K562 (cell line): ENCODE results near the gene TMCO4. TPM values are rescaled to one million over a fixed set of nuclear protein-coding genes. Genes with fewer than 3 reads are reported as not detected.

Experiments
- ATAC-seq: fragments of 200-7000 bp; cut with Tn5 transposase; 3 replicates; pipeline ENCODE4 v1.9.1; 2020; ENCODE audit warnings: moderate library complexity
- BruUV-seq: library from RNA; stranded (reverse); fragments of 400-500 nt; replicated peaks from 2 replicates; lab custom pipeline; 2021; lab: Mats Ljungman, UMichigan
- CTCF ChIA-PET: fragments of 300-600 bp; formaldehyde crosslinking; extraction: SDS; loops from one replicate; lab custom pipeline; 2021; ENCODE audit warnings: low intra/inter-chr PET ratio; lab: Yijun Ruan, JAX
- POLR2A ChIA-PET: fragments of 300-600, 350-650 bp; sonication (Branson Sonifier 250); formaldehyde crosslinking; extraction: SDS; loops from one replicate; lab custom pipeline; 2021; ENCODE audit warnings: antibody characterized with exemption, inconsistent platforms; lab: Yijun Ruan, JAX
- DNase-seq, 4 experiments: peaks; one replicate each; pipeline versions ENCODE4 v3.0.0 to v3.0.0-alpha.2; 2011 to 2018; ENCODE audit warnings: low spot score in 3 of 4, mixed read lengths in 3 of 4; ENCODE audit errors: extremely low read depth in 1 of 4
- FAIRE-seq: peaks from 2 replicates; lab custom pipeline; 2011; peaks lifted over from hg19 to GRCh38; lab: Jason Lieb, UNC
- H2AFZ ChIP-seq: 2 replicates; pipeline ENCODE4 v1.6.0; 2011; ENCODE audit warnings: low read depth, low read length, control low read depth, inconsistent platforms
- H3K27ac ChIP-seq: fragments of 200-600 bp; 3 replicates; pipeline ENCODE4 v1.8.0; 2011; ENCODE audit warnings: low read depth, mild to moderate bottlenecking, control low read depth, inconsistent platforms, low read length, moderate library complexity, mixed read lengths; ENCODE audit errors: extremely low read depth
- H3K27me3 ChIP-seq, 2 experiments: fragments of 300-600 bp in 1 of 2; 2 replicates in 1 of 2; 3 replicates in 1 of 2; pipeline versions ENCODE4 v1.6.0 to v1.8.0; 2011; ENCODE audit warnings: inconsistent platforms in 2 of 2, low read length in 2 of 2, mild to moderate bottlenecking in 1 of 2, mixed read lengths in 1 of 2, moderate library complexity in 1 of 2; ENCODE audit not compliant: control insufficient read depth in 2 of 2, insufficient read depth in 2 of 2
- H3K36me3 ChIP-seq: fragments of 300-600 bp; 3 replicates; pipeline ENCODE4 v1.8.0; 2011; ENCODE audit warnings: mild to moderate bottlenecking, low read length, inconsistent platforms; ENCODE audit not compliant: control insufficient read depth, insufficient read depth
- H3K4me1 ChIP-seq, 2 experiments: fragments of 200-600 bp in 1 of 2; replicated peaks in 1 of 2; 2 replicates in 1 of 2; 3 replicates in 1 of 2; pipeline versions ENCODE4 v1.5.1 to v1.8.0; 2011; ENCODE audit warnings: inconsistent platforms in 2 of 2, low read length in 2 of 2, mild to moderate bottlenecking in 1 of 2, mixed read lengths in 1 of 2, moderate library complexity in 1 of 2; ENCODE audit not compliant: control insufficient read depth in 2 of 2, insufficient read depth in 2 of 2
- H3K4me2 ChIP-seq: 2 replicates; pipeline ENCODE4 v1.6.1; 2011; ENCODE audit warnings: low read length, control low read depth, inconsistent platforms, mixed read lengths; ENCODE audit not compliant: insufficient read depth
- H3K4me3 ChIP-seq: fragments of 200-600 bp; sonication (generic), shearing (Covaris generic); 2 replicates; pipeline ENCODE4 v1.5.1; 2016; ENCODE audit warnings: control low read depth, inconsistent platforms
- H3K79me2 ChIP-seq: fragments of 200-600 bp; 3 replicates; pipeline ENCODE4 v1.8.0; 2011; ENCODE audit warnings: low read length, inconsistent platforms; ENCODE audit not compliant: control insufficient read depth, insufficient read depth
- H3K9ac ChIP-seq, 2 experiments: 2 replicates each; pipeline versions ENCODE4 v1.6.0 to v1.6.1; 2011; ENCODE audit warnings: low read depth in 2 of 2, low read length in 2 of 2, control low read depth in 1 of 2, inconsistent platforms in 1 of 2, mild to moderate bottlenecking in 1 of 2, mixed read lengths in 1 of 2; ENCODE audit not compliant: insufficient read depth in 1 of 2
- H3K9me1 ChIP-seq: one replicate; pipeline ENCODE4 v1.6.0; 2011; ENCODE audit warnings: inconsistent platforms, mild to moderate bottlenecking, low read length, moderate library complexity; ENCODE audit not compliant: control insufficient read depth, insufficient read depth
- H3K9me3 ChIP-seq: replicated peaks from 2 replicates; pipeline ENCODE4 v1.5.1; 2011; ENCODE audit warnings: low read depth, low read length, inconsistent platforms; ENCODE audit not compliant: control insufficient read depth, insufficient read depth
- H4K20me1 ChIP-seq: replicated peaks from 2 replicates; pipeline ENCODE4 v1.6.1; 2011; ENCODE audit warnings: low read length, inconsistent platforms, mixed read lengths; ENCODE audit not compliant: control insufficient read depth, insufficient read depth
- KLF10 ChIP-seq: fragments of 250-450 bp; sonication (Bioruptor Pico); IDR thresholded peaks from 2 replicates; pipeline ENCODE4 v1.6.1; 2021; ENCODE audit warnings: matching md5 sums
- MTF1 ChIP-seq: fragments of 250-450 bp; sonication (Bioruptor Pico); IDR thresholded peaks from 2 replicates; pipeline ENCODE4 v1.9.0; 2021; ENCODE audit warnings: moderate library complexity, mild to moderate bottlenecking, inconsistent platforms, borderline replicate concordance
- NFIC ChIP-seq: fragments of 450-650 bp; IDR thresholded peaks from 2 replicates; pipeline ENCODE4 v1.6.1; 2017; ENCODE audit warnings: mild to moderate bottlenecking, inconsistent platforms
- RCOR1 ChIP-seq, 2 experiments: IDR thresholded peaks; 2 replicates each; pipeline ENCODE4 v1.6.1; 2012; ENCODE audit warnings: low read depth in 2 of 2, low read length in 2 of 2, borderline replicate concordance in 1 of 2, improper control_type of control experiment in 1 of 2
- XRCC4 ChIP-seq: IDR thresholded peaks from one replicate; pipeline ENCODE4 v1.6.1; 2011; ENCODE audit not compliant: insufficient read depth, insufficient read length; ENCODE audit errors: extremely low read depth
- ZKSCAN3 ChIP-seq: fragments of 250-450 bp; sonication (Bioruptor Pico); IDR thresholded peaks from 2 replicates; pipeline ENCODE4 v1.4.0; 2020
- WGBS: fragments of 100-300 bp; shearing (Covaris generic); methylation state at CpG from one replicate; pipeline ENCODE4 v1.1.6; 2016; ENCODE audit warnings: low coverage, mixed read lengths; ENCODE audit not compliant: insufficient coverage; ENCODE audit errors: missing lambda C conversion rate; 5-methylcytosine and 5-hydroxymethylcytosine counted together
- in situ Hi-C: fragments of 300-500 bp; cut with MboI; formaldehyde crosslinking; loops from 4 replicates; pipeline ENCODE4 v1.15.0; 2018; ENCODE audit warnings: inconsistent platforms, mixed read lengths
- intact Hi-C: fragments of 100-400 bp; cut with micrococcal nuclease; formaldehyde crosslinking; loops from 2 replicates; pipeline ENCODE4 v1.14.2; 2022
- polyA plus RNA-seq, 8 experiments: library from polyadenylated mRNA; depleted of rRNA in 4 of 8; stranded (reverse) in 5 of 8; unstranded in 3 of 8; fragments of >200 nt; fragmentation: Nextera tagmentation in 2 of 8; fragmentation: Illumina TruSeq in 1 of 8; extraction: Ambion mirVana in 2 of 8; extraction: Trizol in 1 of 8; gene quantifications; 2 replicates each; pipeline versions ENCODE4 v1.2.1 to v1.2.3, GENCODE V29; 2011 to 2014; ENCODE audit warnings: inconsistent platforms in 1 of 8, missing spikeins in 1 of 8
- total RNA-seq, 7 experiments: library from RNA; depleted of rRNA in 6 of 7; stranded (reverse); fragments of >200 nt in 6 of 7; fragmentation: Illumina TruSeq in 2 of 7; extraction: Trizol in 2 of 7; gene quantifications; 2 replicates each; pipeline versions ENCODE4 v1.2.1 to v1.2.3, GENCODE V29; 2011 to 2021; ENCODE audit warnings: low replicate concordance in 1 of 7
- TF ChIP-seq, protein P1 (sequence below), 2 experiments: fragments of 150-350 bp in 1 of 2; IDR thresholded peaks; 2 replicates each; pipeline ENCODE4 v1.6.1; 2012 to 2016; ENCODE audit warnings: low read depth in 2 of 2, low read length in 2 of 2, mild to moderate bottlenecking in 1 of 2, moderate library complexity in 1 of 2
- TF ChIP-seq, protein P2 (sequence below): fragments of 450-650 bp; IDR thresholded peaks from 2 replicates; pipeline ENCODE4 v1.6.1; 2016; ENCODE audit warnings: mild to moderate bottlenecking
- TF ChIP-seq, protein P3 (sequence below), 2 experiments: fragments of 450-650 bp in 1 of 2; IDR thresholded peaks; 2 replicates each; pipeline ENCODE4 v1.6.1; 2011 to 2017; ENCODE audit warnings: low read depth in 2 of 2, antibody characterized with exemption in 1 of 2, borderline replicate concordance in 1 of 2, low read length in 1 of 2, mild to moderate bottlenecking in 1 of 2, mixed read lengths in 1 of 2; ENCODE audit not compliant: control insufficient read depth in 1 of 2

The TMCO4 gene
- total and polyA plus RNA-seq, 9 of the 15 experiments (the other 6 are each of a cell fraction or from before 2014, with no cell fraction given) = 0.06 to 2.1 (median 1.2) TPM

DNA sequence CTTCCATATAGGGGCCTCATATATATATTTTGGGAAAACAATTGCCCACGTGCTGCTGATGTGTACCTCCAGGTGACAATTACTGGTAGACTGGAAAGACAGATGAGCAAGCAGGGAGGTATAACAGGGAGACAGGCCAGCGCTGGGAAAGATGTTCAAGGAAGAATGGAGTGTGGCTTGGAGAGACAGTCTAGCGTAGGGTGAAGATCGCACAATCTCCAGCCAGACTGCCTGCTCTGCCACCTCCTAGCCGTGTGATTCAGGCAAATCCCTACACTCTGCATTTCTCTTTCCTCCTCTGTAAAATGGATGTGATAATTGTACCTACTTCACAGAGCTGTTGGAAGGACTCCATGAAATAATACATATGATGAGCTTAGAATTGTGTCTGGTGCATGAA, 66.1 kb downstream of the TMCO4 start (continued):
- TF ChIP-seq, protein P1, sequence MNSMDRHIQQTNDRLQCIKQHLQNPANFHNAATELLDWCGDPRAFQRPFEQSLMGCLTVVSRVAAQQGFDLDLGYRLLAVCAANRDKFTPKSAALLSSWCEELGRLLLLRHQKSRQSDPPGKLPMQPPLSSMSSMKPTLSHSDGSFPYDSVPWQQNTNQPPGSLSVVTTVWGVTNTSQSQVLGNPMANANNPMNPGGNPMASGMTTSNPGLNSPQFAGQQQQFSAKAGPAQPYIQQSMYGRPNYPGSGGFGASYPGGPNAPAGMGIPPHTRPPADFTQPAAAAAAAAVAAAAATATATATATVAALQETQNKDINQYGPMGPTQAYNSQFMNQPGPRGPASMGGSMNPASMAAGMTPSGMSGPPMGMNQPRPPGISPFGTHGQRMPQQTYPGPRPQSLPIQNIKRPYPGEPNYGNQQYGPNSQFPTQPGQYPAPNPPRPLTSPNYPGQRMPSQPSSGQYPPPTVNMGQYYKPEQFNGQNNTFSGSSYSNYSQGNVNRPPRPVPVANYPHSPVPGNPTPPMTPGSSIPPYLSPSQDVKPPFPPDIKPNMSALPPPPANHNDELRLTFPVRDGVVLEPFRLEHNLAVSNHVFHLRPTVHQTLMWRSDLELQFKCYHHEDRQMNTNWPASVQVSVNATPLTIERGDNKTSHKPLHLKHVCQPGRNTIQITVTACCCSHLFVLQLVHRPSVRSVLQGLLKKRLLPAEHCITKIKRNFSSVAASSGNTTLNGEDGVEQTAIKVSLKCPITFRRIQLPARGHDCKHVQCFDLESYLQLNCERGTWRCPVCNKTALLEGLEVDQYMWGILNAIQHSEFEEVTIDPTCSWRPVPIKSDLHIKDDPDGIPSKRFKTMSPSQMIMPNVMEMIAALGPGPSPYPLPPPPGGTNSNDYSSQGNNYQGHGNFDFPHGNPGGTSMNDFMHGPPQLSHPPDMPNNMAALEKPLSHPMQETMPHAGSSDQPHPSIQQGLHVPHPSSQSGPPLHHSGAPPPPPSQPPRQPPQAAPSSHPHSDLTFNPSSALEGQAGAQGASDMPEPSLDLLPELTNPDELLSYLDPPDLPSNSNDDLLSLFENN (IDR thresholded peaks at IDR 0.05; ENCODE audit: low read depth in 2 of 2, low read length in 2 of 2) = no peak
- no peak for TF ChIP-seq ZKSCAN3 (CRISPR knock-in tag)
- TF ChIP-seq KLF10 = no peak

DNA sequence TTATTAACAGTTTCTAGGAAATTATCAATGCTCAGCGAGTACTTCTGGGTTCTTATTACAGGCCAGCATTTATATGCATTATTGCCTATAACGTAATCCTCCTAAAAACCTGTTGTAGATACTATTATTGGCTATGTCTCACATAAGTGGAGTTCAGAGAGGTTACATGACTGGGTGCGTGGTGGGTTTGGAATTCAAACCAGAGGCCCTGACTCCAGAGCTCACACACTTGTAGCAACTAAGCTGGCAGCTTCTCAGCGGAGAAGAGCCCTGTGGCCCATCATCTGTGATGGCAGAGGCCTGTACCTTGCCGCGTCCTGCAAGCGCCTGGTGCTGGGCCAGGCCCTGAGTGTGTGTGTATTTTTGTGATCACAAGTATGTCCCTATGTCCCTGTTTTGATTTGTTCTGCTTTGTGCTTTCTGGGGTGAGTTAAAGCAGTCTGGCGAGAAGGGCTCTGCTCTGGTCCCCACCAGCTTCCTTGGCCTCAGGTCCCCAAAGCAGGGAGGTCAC, 68.3 kb downstream of the TMCO4 start:
- intact Hi-C loops = no loop called here
- in situ Hi-C loops = no loop called here
- TF ChIP-seq RCOR1 (IDR thresholded peaks at IDR 0.05; ENCODE audit: borderline replicate concordance in 1 of 2, low read depth in 2 of 2, low read length in 2 of 2) = no peak
- TF ChIP-seq MTF1 (CRISPR knock-in tag) = no peak
- TF ChIP-seq XRCC4 = no peak
- TF ChIP-seq, protein P2, sequence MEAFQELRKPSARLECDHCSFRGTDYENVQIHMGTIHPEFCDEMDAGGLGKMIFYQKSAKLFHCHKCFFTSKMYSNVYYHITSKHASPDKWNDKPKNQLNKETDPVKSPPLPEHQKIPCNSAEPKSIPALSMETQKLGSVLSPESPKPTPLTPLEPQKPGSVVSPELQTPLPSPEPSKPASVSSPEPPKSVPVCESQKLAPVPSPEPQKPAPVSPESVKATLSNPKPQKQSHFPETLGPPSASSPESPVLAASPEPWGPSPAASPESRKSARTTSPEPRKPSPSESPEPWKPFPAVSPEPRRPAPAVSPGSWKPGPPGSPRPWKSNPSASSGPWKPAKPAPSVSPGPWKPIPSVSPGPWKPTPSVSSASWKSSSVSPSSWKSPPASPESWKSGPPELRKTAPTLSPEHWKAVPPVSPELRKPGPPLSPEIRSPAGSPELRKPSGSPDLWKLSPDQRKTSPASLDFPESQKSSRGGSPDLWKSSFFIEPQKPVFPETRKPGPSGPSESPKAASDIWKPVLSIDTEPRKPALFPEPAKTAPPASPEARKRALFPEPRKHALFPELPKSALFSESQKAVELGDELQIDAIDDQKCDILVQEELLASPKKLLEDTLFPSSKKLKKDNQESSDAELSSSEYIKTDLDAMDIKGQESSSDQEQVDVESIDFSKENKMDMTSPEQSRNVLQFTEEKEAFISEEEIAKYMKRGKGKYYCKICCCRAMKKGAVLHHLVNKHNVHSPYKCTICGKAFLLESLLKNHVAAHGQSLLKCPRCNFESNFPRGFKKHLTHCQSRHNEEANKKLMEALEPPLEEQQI = no peak
- TF ChIP-seq NFIC = no peak
- TF ChIP-seq, protein P3, sequence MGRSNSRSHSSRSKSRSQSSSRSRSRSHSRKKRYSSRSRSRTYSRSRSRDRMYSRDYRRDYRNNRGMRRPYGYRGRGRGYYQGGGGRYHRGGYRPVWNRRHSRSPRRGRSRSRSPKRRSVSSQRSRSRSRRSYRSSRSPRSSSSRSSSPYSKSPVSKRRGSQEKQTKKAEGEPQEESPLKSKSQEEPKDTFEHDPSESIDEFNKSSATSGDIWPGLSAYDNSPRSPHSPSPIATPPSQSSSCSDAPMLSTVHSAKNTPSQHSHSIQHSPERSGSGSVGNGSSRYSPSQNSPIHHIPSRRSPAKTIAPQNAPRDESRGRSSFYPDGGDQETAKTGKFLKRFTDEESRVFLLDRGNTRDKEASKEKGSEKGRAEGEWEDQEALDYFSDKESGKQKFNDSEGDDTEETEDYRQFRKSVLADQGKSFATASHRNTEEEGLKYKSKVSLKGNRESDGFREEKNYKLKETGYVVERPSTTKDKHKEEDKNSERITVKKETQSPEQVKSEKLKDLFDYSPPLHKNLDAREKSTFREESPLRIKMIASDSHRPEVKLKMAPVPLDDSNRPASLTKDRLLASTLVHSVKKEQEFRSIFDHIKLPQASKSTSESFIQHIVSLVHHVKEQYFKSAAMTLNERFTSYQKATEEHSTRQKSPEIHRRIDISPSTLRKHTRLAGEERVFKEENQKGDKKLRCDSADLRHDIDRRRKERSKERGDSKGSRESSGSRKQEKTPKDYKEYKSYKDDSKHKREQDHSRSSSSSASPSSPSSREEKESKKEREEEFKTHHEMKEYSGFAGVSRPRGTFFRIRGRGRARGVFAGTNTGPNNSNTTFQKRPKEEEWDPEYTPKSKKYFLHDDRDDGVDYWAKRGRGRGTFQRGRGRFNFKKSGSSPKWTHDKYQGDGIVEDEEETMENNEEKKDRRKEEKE (IDR thresholded peaks at IDR 0.05; ENCODE audit: borderline replicate concordance in 1 of 2, control insufficient read depth in 1 of 2, low read depth in 2 of 2, low read length in 1 of 2) = no peak

More for the DNA sequence above, 68.3 kb downstream of the TMCO4 start:
- peaks cover 5% of the 10 kb centered on the region for H3K9me3 ChIP-seq
- DNase-seq = no peak
- WGBS = 3% methylated on average over 8 of the region's 8 CpGs
- BruUV-seq = no TSS peak
- FAIRE-seq = no peak
- H3K27me3 ChIP-seq = peaks cover 7 to 62% of the 10 kb centered on the region in 2 experiments; a peak in 4 of 5 replicates
- no peak overlapping the region for H3K9ac ChIP-seq
- H3K79me2 ChIP-seq = no peaks in the 10 kb centered on the region
- no peak for ATAC-seq
- H4K20me1 ChIP-seq = no peaks in the 10 kb centered on the region
- H3K27ac ChIP-seq = no peak overlapping the region
- H3K36me3 ChIP-seq = no peaks in the 10 kb centered on the region
- H3K4me3 ChIP-seq = no peak overlapping the region
- POLR2A ChIA-PET = interaction anchor here (0.5 to 0.7 kb wide), 2 partner anchors 19 to 252 kb away, joined by 3 read pairs; no protein-coding TSS in a partner anchor
- CTCF ChIA-PET = no interaction called here
- H2AFZ ChIP-seq = no peak overlapping the region
- no peaks in the 10 kb centered on the region for H3K4me1 ChIP-seq
- H3K4me2 ChIP-seq = no peak overlapping the region
- no peaks in the 10 kb centered on the region for H3K9me1 ChIP-seq
